SK-MEL-5 (cell line): Measurements from ENCODE around the gene CDKL1. TPM values are rescaled to one million over a fixed set of nuclear protein-coding genes. Genes with fewer than 3 reads are reported as not detected.
"Not testable (repeated sequence)": the region's sequence is repeated elsewhere in the genome, so short reads cannot be mapped to it uniquely, and the experiment has no call there.

ENCODE experiments used
- DNase-seq: peaks from one replicate; pipeline ENCODE4 v3.0.0-alpha.2; 2016; ENCODE audit warnings: low read depth, low spot score
- in situ Hi-C: cut with HindIII; loops from 2 replicates; pipeline ENCODE4 v1.10.0; 2016; ENCODE audit warnings: low sequenced_read_pairs, high pct_unique_total_duplicates, low pct_unique_long_range_greater_than_20kb
- small RNA-seq, 2 experiments: library from RNA; depleted of rRNA; stranded (forward); fragments of <200 nt; gene quantifications; one replicate each; pipeline ENCODE3, GENCODE V24; 2014
- total RNA-seq: library from RNA; depleted of rRNA; stranded (reverse); fragments of >200 nt; shearing (Covaris generic); gene quantifications from 2 replicates; pipeline ENCODE4 v1.2.3, GENCODE V29; 2014; rRNA removed

Gene CDKL1
- total RNA-seq, 1 experiment from 2014 or later, result 89.0 TPM

GRCh38 chr14:50318031-50318626, 78.6 kb downstream of the CDKL1 start:
- DNase-seq, result peak; percentile 58
- in situ Hi-C loops, result no loop called here

GRCh38 chr14:50314098-50314497, 82.6 kb downstream of the CDKL1 start:
- in situ Hi-C loops, DNase-seq: not testable (repeated sequence)

- in situ Hi-C loops, result no loop called here
- no peak for DNase-seq
These were observed 84.0 kb downstream of the CDKL1 start for GRCh38 chr14:50312734-50313054.

- DNase-seq, result peak; percentile 93
- in situ Hi-C loops, result no loop called here
These were observed 84.5 kb downstream of the CDKL1 start, which contains the start of the genes DMAC2L and L2HGDH for GRCh38 chr14:50311972-50312733. Gene DMAC2L, plus strand, starts transcription at chr14:50312324. Its CDS starts 9,164 bp downstream, at chr14:50321488. Gene L2HGDH, minus strand, starts transcription at chr14:50312229. Its CDS starts 79 bp downstream, at chr14:50312150.

GRCh38 chr14:50311337-50311971, 85.2 kb downstream of the CDKL1 start:
- in situ Hi-C loops, result no loop called here
- peak; percentile 16 for DNase-seq

GRCh38 chr14:50310445-50310844, 86.2 kb downstream of the CDKL1 start:
- DNase-seq, result no peak
- in situ Hi-C loops, result no loop called here

- no peak for DNase-seq
- in situ Hi-C loops, result no loop called here
These were observed 88.2 kb downstream of the CDKL1 start for GRCh38 chr14:50308363-50308915.

GRCh38 chr14:50303744-50304471, 92.8 kb downstream of the CDKL1 start:
- DNase-seq, result no peak
- in situ Hi-C loops, result no loop called here

- in situ Hi-C loops, result no loop called here
- no peak for DNase-seq
These were observed 94.8 kb downstream of the CDKL1 start for GRCh38 chr14:50301914-50302313.

GRCh38 chr14:50299585-50299984, 97.1 kb downstream of the CDKL1 start:
- in situ Hi-C loops, result no loop called here

GRCh38 chr14:50290306-50290705, 106.4 kb downstream of the CDKL1 start:
- DNase-seq, result no peak
- in situ Hi-C loops, result no loop called here

More at GRCh38 chr14:50299585-50299984, 97.1 kb downstream of the CDKL1 start:
- DNase-seq, result no peak

- DNase-seq, result no peak
- in situ Hi-C loops, result no loop called here
These were observed 108.5 kb downstream of the CDKL1 start for GRCh38 chr14:50288146-50288545.

- in situ Hi-C loops, result no loop called here
- no peak for DNase-seq
These were observed 110.8 kb downstream of the CDKL1 start for GRCh38 chr14:50285861-50286260.

Small RNAs within 50 kb of the gene (small RNA-seq; reads per million reads assigned to genes)
- gene MIR4504, result 0 reads per million in 2 experiments

Other genes starting within 250 kb of the CDKL1 start
- 16.4 and 19.3 TPM in 2 replicates for gene SOS2, start 165.3 kb downstream of the CDKL1 start, total RNA-seq
- 6.4 and 8.5 TPM in 2 replicates for gene L2HGDH, start 84.7 kb downstream of the CDKL1 start, total RNA-seq
- gene DMAC2L, start 84.6 kb downstream of the CDKL1 start, total RNA-seq, result 13.0 and 14.2 TPM in 2 replicates
- 34.3 and 38.4 TPM in 2 replicates for gene MAP4K5, start 135.7 kb upstream of the CDKL1 start, total RNA-seq
- 4.5 and 4.8 TPM in 2 replicates for gene ATL1, start 163.3 kb upstream of the CDKL1 start, total RNA-seq